Measurements from ENCODE around the gene LIPI.

The LIPI gene

GRCh38 chr21:14236180-14236579, 25.4 kb upstream of the LIPI start:
- H3K4me3 ChIP-seq (ENCODE audit: low read depth, low read length), result no peak overlapping the region
- TF ChIP-seq ZNF501 (tag by site-specific recombination; IDR thresholded peaks at IDR 0.05) (no peak), ZNF433 (tag by site-specific recombination; IDR thresholded peaks at IDR 0.05; ENCODE audit: low read depth) (no peak), ZNF112 (tag by site-specific recombination; IDR thresholded peaks at IDR 0.05) (no peak), ZNF174 (tag by site-specific recombination; IDR thresholded peaks at IDR 0.05) (no peak), ZNF302 (tag by site-specific recombination; IDR thresholded peaks at IDR 0.05; ENCODE audit: low read depth) (no peak), ZNF629 (tag by site-specific recombination; IDR thresholded peaks at IDR 0.05) (no peak), REST (tag by site-specific recombination; IDR thresholded peaks at IDR 0.05) (no peak), ZBTB1 (tag by site-specific recombination; IDR thresholded peaks at IDR 0.05) (no peak), ZNF555 (tag by site-specific recombination; conservative IDR thresholded peaks at IDR 0.05) (no peak), ZBTB11 (tag by site-specific recombination; conservative IDR thresholded peaks at IDR 0.05; ENCODE audit: low read depth) (no peak), ZNF837 (tag by site-specific recombination; IDR thresholded peaks at IDR 0.05) (no peak)
- TF ChIP-seq, protein P1, sequence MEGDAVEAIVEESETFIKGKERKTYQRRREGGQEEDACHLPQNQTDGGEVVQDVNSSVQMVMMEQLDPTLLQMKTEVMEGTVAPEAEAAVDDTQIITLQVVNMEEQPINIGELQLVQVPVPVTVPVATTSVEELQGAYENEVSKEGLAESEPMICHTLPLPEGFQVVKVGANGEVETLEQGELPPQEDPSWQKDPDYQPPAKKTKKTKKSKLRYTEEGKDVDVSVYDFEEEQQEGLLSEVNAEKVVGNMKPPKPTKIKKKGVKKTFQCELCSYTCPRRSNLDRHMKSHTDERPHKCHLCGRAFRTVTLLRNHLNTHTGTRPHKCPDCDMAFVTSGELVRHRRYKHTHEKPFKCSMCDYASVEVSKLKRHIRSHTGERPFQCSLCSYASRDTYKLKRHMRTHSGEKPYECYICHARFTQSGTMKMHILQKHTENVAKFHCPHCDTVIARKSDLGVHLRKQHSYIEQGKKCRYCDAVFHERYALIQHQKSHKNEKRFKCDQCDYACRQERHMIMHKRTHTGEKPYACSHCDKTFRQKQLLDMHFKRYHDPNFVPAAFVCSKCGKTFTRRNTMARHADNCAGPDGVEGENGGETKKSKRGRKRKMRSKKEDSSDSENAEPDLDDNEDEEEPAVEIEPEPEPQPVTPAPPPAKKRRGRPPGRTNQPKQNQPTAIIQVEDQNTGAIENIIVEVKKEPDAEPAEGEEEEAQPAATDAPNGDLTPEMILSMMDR (tag by site-specific recombination; IDR thresholded peaks at IDR 0.05), result no peak
- TF ChIP-seq, protein P2, sequence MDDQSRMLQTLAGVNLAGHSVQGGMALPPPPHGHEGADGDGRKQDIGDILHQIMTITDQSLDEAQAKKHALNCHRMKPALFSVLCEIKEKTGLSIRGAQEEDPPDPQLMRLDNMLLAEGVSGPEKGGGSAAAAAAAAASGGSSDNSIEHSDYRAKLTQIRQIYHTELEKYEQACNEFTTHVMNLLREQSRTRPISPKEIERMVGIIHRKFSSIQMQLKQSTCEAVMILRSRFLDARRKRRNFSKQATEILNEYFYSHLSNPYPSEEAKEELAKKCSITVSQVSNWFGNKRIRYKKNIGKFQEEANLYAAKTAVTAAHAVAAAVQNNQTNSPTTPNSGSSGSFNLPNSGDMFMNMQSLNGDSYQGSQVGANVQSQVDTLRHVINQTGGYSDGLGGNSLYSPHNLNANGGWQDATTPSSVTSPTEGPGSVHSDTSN (CRISPR knock-in tag; IDR thresholded peaks at IDR 0.05), result no peak
- H3K36me3 ChIP-seq (ENCODE audit: control insufficient read depth in 2 of 2, insufficient read depth in 1 of 2, low read length in 2 of 2), result no peaks in the 10 kb centered on the region
- no peaks in the 10 kb centered on the region for H3K9me3 ChIP-seq (ENCODE audit: control insufficient read depth, insufficient read depth, low read depth, low read length)
- ChIA-PET CTCF (no interaction called here), POLR2A (no interaction called here)
- no peak overlapping the region for H3K27ac ChIP-seq (ENCODE audit: extremely low read depth, low read depth, low read length)
- no peaks in the 10 kb centered on the region for H3K4me1 ChIP-seq (ENCODE audit: control insufficient read depth, insufficient read depth, low read length)

DNA sequence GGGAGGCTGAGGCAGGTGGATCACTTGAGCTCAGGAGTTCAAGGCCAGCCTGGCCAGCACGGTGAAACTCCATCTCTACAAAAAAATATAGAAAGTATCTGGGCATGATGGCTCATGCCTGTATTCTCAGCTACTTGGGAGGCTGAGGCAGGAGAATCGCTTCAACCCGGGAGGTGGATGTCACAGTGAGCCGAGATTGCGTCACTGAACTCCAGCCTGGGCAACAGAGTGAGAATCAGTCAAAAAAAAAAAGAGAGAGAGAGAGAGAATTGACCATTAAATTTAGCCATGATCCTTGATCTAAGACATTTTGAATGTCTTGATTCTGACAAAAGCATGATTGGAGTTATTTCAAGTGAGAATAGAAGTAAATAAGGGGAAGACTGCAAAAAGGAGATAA, 24.3 kb upstream of the LIPI start:
- CTCF ChIA-PET, result no interaction called here
- no peak overlapping the region for H3K27ac ChIP-seq (ENCODE audit: extremely low read depth, low read depth, low read length)
- no peaks in the 10 kb centered on the region for H3K4me1 ChIP-seq (ENCODE audit: control insufficient read depth, insufficient read depth, low read length)
- H3K4me3 ChIP-seq (ENCODE audit: low read depth, low read length), result no peak overlapping the region
- POLR2A ChIA-PET, result no interaction called here
- H3K9me3 ChIP-seq (ENCODE audit: control insufficient read depth, insufficient read depth, low read depth, low read length), result no peaks in the 10 kb centered on the region
- H3K36me3 ChIP-seq (ENCODE audit: control insufficient read depth in 2 of 2, insufficient read depth in 1 of 2, low read length in 2 of 2), result no peaks in the 10 kb centered on the region
- TF ChIP-seq ZFP37 (tag by site-specific recombination; IDR thresholded peaks at IDR 0.05) (no peak), IKZF3 (tag by site-specific recombination; IDR thresholded peaks at IDR 0.05) (no peak), ZNF280D (tag by site-specific recombination; IDR thresholded peaks at IDR 0.05) (no peak), ZNF623 (tag by site-specific recombination; IDR thresholded peaks at IDR 0.05) (no peak), ZNF157 (tag by site-specific recombination; IDR thresholded peaks at IDR 0.05) (no peak)
- TF ChIP-seq, protein P3, sequence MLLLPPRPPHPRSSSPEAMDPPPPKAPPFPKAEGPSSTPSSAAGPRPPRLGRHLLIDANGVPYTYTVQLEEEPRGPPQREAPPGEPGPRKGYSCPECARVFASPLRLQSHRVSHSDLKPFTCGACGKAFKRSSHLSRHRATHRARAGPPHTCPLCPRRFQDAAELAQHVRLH (tag by site-specific recombination; IDR thresholded peaks at IDR 0.05), result no peak
